DOHH2 (cell line): ENCODE measurements around the gene WSCD2.

Experiments used
- CTCF ChIP-seq: fragments of 200-600 bp; sonication (generic); IDR thresholded peaks from one replicate; pipeline ENCODE4 v1.5.1; 2014; ENCODE audit warnings: antibody characterized with exemption, mild to moderate bottlenecking, low read depth, low read length; ENCODE audit not compliant: poor library complexity, severe bottlenecking
- EZH2phosphoT487 ChIP-seq: fragments of 200-600 bp; sonication (generic); IDR thresholded peaks from 2 replicates; pipeline ENCODE4 v1.6.1; 2017; ENCODE audit warnings: borderline replicate concordance, mild to moderate bottlenecking, antibody characterized with exemption, low read length, moderate library complexity, mixed read lengths

GRCh38 chr12:108297895-108298760 is 169.0 kb downstream of the WSCD2 start:
- no peak for TF ChIP-seq CTCF
- no peak for TF ChIP-seq EZH2phosphoT487
